T1000 (cell line): ENCODE results near the gene PRPF19.

ENCODE experiments used
- DNase-seq: peaks from one replicate; lab custom pipeline; 2025; ENCODE audit warnings: mixed read lengths; lab: John Stamatoyannopoulos, UW

The PRPF19 gene

GRCh38 chr11:60905551-60906113 is 753 bp downstream of the PRPF19 start:
- peak; percentile 47 for DNase-seq

GRCh38 chr11:60905047-60905446 is 1.3 kb downstream of the PRPF19 start:
- no peak for DNase-seq

GRCh38 chr11:60902625-60903024 is 3.8 kb downstream of the PRPF19 start:
- no peak for DNase-seq

- DNase-seq, result no peak
Observed at GRCh38 chr11:60900673-60901404, 5.5 kb downstream of the PRPF19 start.

GRCh38 chr11:60899977-60900376 is 6.4 kb downstream of the PRPF19 start:
- no peak for DNase-seq

GRCh38 chr11:60899046-60899936 is 7.1 kb downstream of the PRPF19 start:
- peak; percentile 45 for DNase-seq

- DNase-seq, result no peak
Observed at GRCh38 chr11:60897496-60897895, 8.9 kb downstream of the PRPF19 start.

- DNase-seq, result no peak
Observed at GRCh38 chr11:60895687-60896086, 10.7 kb downstream of the PRPF19 start.

GRCh38 chr11:60891103-60891741 is 15.2 kb downstream of the PRPF19 start:
- no peak for DNase-seq

- no peak for DNase-seq
Observed at GRCh38 chr11:60890696-60891095, 15.7 kb downstream of the PRPF19 start.

GRCh38 chr11:60889869-60890311 is 16.5 kb downstream of the PRPF19 start:
- DNase-seq, result no peak

GRCh38 chr11:60887556-60887955 is 18.8 kb downstream of the PRPF19 start:
- no peak for DNase-seq

- DNase-seq, result no peak
Observed at GRCh38 chr11:60880643-60881282, 25.6 kb downstream of the PRPF19 start.

GRCh38 chr11:60879971-60880588 is 26.3 kb downstream of the PRPF19 start:
- no peak for DNase-seq

- DNase-seq, result no peak
Observed at GRCh38 chr11:60879104-60879503, 27.3 kb downstream of the PRPF19 start.

- DNase-seq, result no peak
Observed at GRCh38 chr11:60878245-60879101, 27.9 kb downstream of the PRPF19 start.

- no peak for DNase-seq
Observed at GRCh38 chr11:60876168-60876485, 30.3 kb downstream of the PRPF19 start.

GRCh38 chr11:60875366-60876167 is 30.8 kb downstream of the PRPF19 start:
- no peak for DNase-seq
